ENCODE results near the gene PBRM1.

- no peak for TF ChIP-seq CTCF (IDR thresholded peaks at IDR 0.05)
- TF ChIP-seq POLR2A (IDR thresholded peaks at IDR 0.05) = no peak
Measured at GRCh38 chr3:52715714-52716305, 30.1 kb upstream of the PBRM1 start.

Data from heart left ventricle (tissue), 13 donors.